NCI-H1092 (cell line): Measurements from ENCODE around the gene RAB44.

ENCODE experiments used
- DNase-seq: peaks from one replicate; lab custom pipeline; 2025; lab: John Stamatoyannopoulos, UW

The RAB44 gene

GRCh38 chr6:36730424-36731380 lies 33.1 kb downstream of the RAB44 start:
- no peak for DNase-seq

- no peak for DNase-seq
Observed at GRCh38 chr6:36731622-36732310, 34.1 kb downstream of the RAB44 start.

GRCh38 chr6:36733300-36733699 lies 35.7 kb downstream of the RAB44 start:
- DNase-seq = no peak

DNA sequence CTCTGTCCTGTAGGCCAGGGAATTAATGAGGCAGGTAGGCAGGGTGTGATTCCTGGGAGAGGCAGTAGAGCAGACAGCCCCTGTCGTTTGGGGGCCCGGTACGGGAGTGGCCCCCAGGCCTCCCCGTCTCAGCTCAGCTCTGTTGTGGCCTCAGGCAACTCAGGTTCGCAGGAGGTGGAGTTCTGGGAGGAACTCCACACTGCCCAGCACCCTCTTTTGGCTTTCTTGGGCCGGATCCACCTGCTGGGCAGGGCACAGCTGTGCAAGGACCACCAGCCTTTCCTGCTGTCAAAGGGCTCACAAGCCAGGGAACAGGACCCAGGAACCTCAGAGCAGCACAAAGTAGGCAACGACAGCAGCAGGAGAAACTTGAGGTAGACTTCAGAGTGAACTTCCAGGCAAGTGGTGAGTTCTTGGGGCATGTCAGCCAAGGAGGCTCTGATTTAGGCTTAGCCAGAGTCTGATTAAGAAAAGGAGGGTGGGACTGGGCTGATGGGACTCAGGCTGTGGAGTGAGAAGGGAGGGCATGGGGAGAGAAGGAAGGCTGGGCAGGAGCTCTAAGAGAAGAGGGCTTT lies 36.9 kb downstream of the RAB44 start:
- DNase-seq = no peak

DNA sequence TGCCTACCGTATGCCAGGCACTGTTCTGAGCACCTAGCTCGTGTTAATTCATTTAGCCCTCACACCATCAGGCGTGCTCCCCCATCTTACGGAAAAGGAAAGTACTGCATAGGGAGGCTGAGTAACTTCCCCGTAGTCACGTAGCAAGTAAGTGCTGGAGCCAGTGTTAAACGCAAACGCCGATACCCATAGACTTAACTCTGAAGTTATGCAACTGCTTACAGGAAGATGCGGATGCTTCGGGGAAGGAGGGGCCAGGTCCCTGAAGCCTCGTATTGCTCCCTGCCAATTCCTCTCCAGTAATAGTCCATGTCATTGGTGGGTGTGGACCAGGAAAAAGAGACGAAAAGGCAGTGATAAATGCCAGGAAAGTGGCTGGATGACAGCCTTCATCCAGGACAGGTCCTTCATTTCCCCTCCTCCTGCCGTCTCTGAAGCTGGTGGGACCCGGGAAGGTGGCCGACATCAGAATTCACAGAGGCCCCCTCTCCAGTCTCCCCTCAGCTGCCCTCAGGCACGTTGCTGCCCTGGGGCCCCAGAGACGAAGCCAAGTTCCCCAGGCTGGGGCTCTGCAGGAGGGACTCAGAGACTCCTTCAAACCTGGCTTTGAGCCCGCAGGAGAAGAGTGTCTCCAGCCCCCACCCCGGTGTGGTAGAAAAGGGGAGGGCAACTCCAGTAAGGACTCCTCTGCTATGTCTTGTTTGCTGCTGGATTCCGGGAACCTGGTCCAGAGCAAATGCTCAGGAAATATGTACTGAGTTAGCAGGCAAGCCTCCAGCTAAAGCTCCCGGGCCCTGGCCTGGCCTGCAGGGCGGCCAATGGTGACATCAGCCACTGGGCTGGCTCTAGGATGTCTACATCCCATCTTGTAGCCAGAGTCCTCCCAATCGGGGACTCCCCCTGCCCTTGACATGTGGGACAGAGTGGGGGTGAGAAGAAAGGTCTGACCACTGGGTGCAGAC lies 37.8 kb downstream of the RAB44 start:
- DNase-seq = no peak

DNA sequence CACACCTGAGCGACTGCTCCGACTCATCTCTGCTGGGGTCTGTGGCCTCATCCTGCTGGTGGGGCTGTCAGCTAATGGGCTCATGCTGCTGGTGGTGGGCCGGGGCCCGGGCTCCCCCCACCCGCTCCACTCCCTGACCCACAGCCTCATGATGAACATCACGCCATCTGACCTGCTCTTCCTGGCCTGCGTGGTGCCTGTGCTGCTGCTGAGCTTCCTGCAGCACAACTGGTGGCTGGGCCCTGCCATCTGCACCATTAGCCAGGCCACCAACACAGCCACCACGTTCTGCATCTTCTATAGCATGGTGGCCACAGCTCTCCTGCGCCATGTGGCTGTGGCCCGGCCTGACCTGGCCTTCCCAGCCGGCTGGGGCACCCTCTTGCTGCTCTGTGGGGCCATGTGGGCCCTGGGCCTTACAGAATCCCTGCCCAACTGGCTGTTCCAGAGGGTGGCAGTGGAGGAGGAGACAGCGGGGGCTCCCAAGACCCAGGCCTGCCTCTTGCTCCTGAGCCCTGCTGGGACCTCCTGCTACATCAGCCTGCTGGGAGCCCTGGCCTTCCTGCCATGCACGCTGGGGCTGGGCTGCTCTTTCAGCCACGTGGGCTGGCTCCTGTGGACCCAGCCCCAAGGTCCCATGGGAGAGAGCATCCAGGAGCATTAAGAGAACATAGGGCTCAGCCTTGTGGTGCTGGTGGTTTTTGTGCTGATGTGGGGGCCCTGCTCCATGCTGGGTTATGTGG lies 39.6 kb downstream of the RAB44 start:
- DNase-seq = no peak

DNA sequence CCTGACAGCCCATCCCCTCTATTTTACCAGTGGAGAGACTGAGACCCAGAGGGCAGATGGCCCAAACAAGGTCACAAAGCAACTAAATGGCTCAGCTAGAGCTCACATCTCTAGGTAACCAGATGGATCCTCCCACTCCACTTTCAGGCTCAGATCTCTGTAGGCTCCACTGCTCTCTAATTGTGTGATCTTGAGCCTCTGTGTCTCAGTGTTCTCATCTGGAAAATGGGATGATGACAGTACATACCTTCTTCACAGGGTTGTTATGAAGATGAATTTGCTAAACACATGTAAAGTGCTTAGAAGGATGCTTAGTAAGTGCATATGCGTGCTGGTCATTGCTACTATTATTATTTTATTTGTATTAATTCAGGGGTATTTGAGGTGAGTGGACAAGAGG lies 40.5 kb downstream of the RAB44 start:
- no peak for DNase-seq

- no peak for DNase-seq
Observed at GRCh38 chr6:36739947-36740817, 42.6 kb downstream of the RAB44 start.

DNA sequence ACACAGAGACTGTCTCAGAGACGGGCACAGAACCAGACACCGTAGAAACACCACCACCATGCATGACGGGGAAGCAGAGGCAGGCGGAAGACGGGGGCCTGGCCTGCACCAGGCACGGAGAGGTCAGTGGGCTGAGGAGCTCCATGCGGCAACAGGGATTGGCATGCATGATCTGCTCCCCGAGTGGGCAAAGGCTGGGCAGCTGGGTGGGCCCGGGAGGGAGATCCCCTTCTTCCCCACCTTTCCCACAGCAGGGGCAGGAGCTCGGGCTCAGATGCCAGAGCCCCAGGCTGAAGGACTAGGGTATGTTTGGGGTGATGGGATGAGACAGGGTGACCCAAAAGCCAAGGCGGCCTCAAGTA lies 43.2 kb downstream of the RAB44 start:
- no peak for DNase-seq

GRCh38 chr6:36742146-36742545 lies 44.5 kb downstream of the RAB44 start:
- no peak for DNase-seq

GRCh38 chr6:36743032-36743431 lies 45.4 kb downstream of the RAB44 start:
- DNase-seq = no peak

- DNase-seq = no peak
Observed at GRCh38 chr6:36743538-36744303, 46.1 kb downstream of the RAB44 start.

GRCh38 chr6:36744304-36744673 lies 46.7 kb downstream of the RAB44 start:
- DNase-seq = no peak

DNA sequence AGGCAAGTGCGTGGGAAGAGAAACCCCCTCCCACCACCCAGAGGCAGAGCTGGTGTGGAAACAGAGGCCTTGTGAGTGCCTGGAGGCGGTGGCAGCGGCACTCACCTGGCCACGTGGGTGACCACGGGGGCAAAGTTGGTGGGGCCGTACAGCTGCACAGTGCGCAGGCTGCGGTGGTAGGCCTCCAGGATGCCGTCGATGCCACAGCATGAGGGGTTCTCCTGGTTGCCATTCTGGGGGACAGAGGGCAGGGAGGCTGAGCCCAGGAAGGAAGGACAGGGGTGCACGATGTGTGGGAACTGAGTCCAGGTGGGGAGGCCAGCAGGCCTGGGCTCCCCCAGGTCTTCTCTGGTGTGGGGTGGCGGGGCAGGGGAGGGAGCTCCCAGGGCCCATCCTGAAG lies 47.7 kb downstream of the RAB44 start:
- no peak for DNase-seq

- no peak for DNase-seq
Observed at GRCh38 chr6:36745836-36746235, 48.2 kb downstream of the RAB44 start.

GRCh38 chr6:36746251-36746650 lies 48.6 kb downstream of the RAB44 start:
- DNase-seq = no peak

DNA sequence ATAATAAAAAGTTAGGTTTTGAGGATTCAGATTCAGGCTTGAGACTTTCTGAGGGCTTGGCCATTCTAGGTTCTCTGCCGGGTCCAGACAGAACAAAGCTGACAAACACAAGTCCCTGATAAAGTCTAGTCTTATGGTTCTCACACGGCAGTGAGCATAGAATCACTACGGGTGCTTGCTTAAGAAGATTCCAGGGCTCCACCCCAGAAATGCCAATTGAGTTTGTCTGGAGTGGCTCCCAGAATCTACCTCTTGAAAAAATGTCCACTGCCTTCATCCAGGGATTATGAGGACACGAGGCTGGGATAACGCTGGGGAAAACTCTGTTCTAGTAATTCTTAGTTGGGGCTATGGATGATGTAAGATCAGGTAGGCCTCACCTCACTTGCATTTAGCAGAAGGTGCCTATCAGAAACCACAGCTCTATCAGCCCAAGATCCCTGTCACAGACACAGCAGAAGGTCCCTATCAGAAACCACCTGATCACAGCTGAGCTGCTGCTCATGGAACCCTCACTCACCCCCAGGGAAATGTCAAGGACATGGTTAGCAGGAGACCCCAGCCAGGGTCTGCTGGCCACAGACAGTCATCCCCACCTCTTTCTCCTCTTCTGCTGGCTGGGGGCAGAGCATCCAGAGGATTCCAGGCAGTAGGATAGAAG lies 52.3 kb downstream of the RAB44 start:
- no peak for DNase-seq

GRCh38 chr6:36751091-36751490 lies 53.5 kb downstream of the RAB44 start:
- DNase-seq = no peak

GRCh38 chr6:36751833-36752186 lies 54.2 kb downstream of the RAB44 start:
- no peak for DNase-seq
